A549 treated with CORT108297 at 1 μM for 4 hours (cell line): ENCODE results near the gene PRAME. TPM values are rescaled to one million over a fixed set of nuclear protein-coding genes. Genes with fewer than 3 reads are reported as not detected.

ENCODE experiments used
- total RNA-seq: library from RNA; stranded (reverse); fragments of 200-300 nt; extraction: Qiagen RNA extraction; gene quantifications from 5 replicates; pipeline ENCODE4 v1.2.3, GENCODE V29; 2022

Gene PRAME, protein sequence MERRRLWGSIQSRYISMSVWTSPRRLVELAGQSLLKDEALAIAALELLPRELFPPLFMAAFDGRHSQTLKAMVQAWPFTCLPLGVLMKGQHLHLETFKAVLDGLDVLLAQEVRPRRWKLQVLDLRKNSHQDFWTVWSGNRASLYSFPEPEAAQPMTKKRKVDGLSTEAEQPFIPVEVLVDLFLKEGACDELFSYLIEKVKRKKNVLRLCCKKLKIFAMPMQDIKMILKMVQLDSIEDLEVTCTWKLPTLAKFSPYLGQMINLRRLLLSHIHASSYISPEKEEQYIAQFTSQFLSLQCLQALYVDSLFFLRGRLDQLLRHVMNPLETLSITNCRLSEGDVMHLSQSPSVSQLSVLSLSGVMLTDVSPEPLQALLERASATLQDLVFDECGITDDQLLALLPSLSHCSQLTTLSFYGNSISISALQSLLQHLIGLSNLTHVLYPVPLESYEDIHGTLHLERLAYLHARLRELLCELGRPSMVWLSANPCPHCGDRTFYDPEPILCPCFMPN
- 99.6 to 116 TPM (median 112 TPM) in 5 replicates for total RNA-seq

DNA sequence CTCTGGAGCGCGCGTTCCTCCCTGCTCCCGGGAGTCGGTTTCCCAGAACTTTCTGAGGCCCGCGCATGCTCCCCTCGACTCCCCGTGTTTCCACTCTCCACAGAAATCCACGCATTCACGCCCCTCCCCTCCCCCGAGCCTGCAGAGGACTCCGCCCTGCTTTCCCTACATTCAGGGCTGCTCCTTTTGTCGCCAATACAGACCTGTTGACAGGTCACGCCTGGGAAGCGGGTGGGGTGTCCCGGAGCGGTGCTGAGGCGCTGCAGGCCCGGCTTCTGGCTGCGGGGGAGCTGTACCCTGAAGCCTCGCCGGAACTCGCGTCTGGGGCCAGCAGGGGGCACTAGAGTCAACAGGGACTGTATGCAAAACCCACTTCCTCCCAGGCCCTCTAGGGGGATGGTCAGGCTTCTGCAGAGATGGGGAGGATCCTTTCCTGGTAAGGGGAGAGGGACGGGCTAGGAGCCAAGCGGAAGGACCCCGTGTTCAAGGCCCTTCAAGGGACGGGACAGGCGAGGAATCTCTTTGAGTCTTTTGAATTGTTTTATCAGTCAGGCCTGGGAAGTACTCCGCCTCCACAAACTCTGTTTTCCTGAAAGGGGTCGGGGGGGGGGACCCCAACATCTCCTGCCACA lies at the start of gene PRAME:
Gene PRAME (minus strand): TSS at position 294 of the 632 bp plus-strand sequence. CDS start 2,433 bp downstream, outside the sequence.

DNA sequence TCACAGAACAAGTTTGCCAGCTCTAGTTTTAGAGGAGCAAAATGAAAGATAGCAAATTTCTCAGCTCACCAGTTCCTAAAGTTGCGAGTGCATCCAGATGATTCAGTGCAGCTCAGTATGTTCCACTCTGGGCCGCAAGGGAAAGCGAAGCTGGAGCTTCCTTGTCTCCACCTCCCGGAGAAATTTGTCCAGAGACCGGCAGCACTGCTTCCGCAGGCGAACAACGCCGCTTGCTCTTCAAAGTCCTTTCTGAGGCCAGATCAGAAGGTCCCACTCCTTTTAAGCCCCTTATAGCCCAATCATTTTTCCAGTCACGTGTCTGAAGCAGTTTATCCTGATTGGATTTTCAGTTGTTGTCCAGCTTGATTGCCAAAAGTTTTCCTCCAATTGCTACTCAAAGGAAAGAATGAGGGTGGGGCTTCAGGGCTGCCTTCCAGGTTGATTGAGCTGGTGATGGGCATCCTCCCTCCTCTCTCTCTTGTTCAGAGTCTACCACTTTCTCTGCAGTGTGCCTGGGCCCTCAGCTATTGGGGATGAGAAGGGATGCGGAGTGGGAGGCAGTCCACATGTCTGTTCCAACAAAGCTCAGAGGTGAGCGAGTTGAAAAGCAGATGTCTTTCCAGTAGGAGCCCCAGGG lies 38.9 kb downstream of the PRAME start, which contains the start of gene ZNF280A:
Gene ZNF280A (minus strand): TSS at position 251 of the 637 bp plus-strand sequence. CDS start 4,640 bp downstream, outside the sequence.

DNA sequence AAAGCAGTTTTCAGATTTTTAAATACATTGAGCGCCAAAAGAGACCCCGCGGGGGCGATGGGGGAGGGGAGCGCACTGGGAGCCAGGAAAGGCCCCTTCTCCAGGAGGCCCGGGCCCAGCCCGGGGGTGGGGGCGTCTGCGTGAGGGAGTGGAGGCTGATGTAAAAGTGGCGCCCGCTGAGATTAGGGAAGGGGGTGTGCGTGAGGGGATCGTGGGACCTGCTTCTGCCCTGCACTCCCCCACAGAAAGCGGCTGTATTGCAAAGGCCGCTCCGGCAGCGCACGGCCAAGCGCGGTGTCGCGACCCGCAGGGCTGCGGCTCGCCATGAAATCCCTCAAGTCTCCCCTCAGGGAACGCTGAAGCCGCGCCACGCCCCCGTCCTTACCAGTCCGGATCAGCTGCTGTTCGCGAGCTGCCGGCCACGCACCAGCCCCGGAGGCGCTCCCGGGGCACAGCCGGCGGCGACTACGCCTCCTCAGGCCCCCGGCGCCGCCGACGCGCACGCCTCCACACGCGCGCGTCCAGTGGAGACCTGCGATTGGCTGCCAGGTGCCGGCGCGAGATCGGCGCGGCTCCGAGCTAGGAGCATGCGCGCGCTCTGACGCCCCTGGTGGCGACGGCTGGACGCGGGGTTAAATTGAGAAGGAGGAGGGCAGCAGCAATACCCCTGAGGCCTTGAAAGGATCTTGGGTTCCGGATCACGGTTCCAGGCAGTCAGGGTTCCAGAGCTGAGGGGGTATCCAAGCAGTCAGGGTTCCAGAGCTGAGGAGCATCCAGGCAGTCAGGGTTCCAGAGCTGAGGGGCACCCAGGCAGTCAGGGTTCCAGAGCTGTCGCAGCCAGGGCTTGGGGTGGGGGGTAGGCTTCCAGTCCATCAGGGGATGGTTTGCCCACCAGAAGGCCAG lies 50.5 kb downstream of the PRAME start, which contains the start of gene ZNF280B:
Gene ZNF280B (minus strand): TSS at position 469 of the 903 bp plus-strand sequence. CDS start 19,344 bp downstream, outside the sequence.

Other genes starting within 250 kb of the PRAME start
- 1.3 to 1.6 TPM (median 1.5 TPM) in 5 replicates for gene ZNF280B, start 50.5 kb downstream of the PRAME start, total RNA-seq
- gene ZNF280A, start 39.0 kb downstream of the PRAME start, total RNA-seq, result 2.6 to 3.7 TPM (median 3.2 TPM) in 5 replicates
- not detected in 5 replicates for gene GGTLC2, start 85.3 kb upstream of the PRAME start, total RNA-seq